NCI-H446 (cell line): ENCODE measurements around the gene CELF2.

Experiments used
- DNase-seq, 2 experiments: peaks; one replicate each; lab custom pipeline; 2025; lab: John Stamatoyannopoulos, UW

CELF2 gene

GRCh38 chr10:11157292-11158076 is 139.8 kb downstream of the CELF2 start:
- DNase-seq = no peak

- DNase-seq = no peak
Measured at GRCh38 chr10:11158080-11158479, 140.4 kb downstream of the CELF2 start.

- no peak for DNase-seq
Measured at GRCh38 chr10:11159543-11160215, 142.0 kb downstream of the CELF2 start.

GRCh38 chr10:11161096-11161495 is 143.4 kb downstream of the CELF2 start:
- DNase-seq = peak; percentile 74 to 96

- peak in 1 of 2 experiments; percentile 32 for DNase-seq
Measured at GRCh38 chr10:11161910-11162309, 144.2 kb downstream of the CELF2 start.

- no peak for DNase-seq
Measured at GRCh38 chr10:11162828-11163599, 145.3 kb downstream of the CELF2 start.

GRCh38 chr10:11163780-11164550 is 146.3 kb downstream of the CELF2 start:
- peak in 1 of 2 experiments; percentile 3 for DNase-seq

- no peak for DNase-seq
Measured at GRCh38 chr10:11164551-11164802, 146.8 kb downstream of the CELF2 start.

GRCh38 chr10:11164803-11165590 is 147.3 kb downstream of the CELF2 start:
- peak; percentile 47 to 84 for DNase-seq

GRCh38 chr10:11165591-11166543 is 148.2 kb downstream of the CELF2 start:
- DNase-seq = no peak

GRCh38 chr10:11166550-11166949 is 148.9 kb downstream of the CELF2 start:
- no peak for DNase-seq

- DNase-seq = no peak
Measured at GRCh38 chr10:11167233-11167966, 149.7 kb downstream of the CELF2 start.

- DNase-seq = no peak
Measured at GRCh38 chr10:11168423-11169090, 150.9 kb downstream of the CELF2 start.

GRCh38 chr10:11169976-11170375 is 152.3 kb downstream of the CELF2 start:
- no peak for DNase-seq

- DNase-seq = no peak
Measured at GRCh38 chr10:11170574-11170973, 152.9 kb downstream of the CELF2 start.

GRCh38 chr10:11170993-11171851 is 153.6 kb downstream of the CELF2 start:
- no peak for DNase-seq

- DNase-seq = no peak
Measured at GRCh38 chr10:11173042-11173441, 155.4 kb downstream of the CELF2 start.

GRCh38 chr10:11175823-11176243 is 158.2 kb downstream of the CELF2 start:
- no peak for DNase-seq
